Superior temporal gyrus (tissue), 1 donor: ENCODE measurements around the gene BTNL3.
"Not testable (repeated sequence)": the region's sequence is repeated elsewhere in the genome, so short reads cannot be mapped to it uniquely, and the experiment has no call there.

ENCODE experiments used
- DNase-seq: peaks from one replicate; pipeline ENCODE4 v3.0.0-alpha.2; 2016; ENCODE audit errors: extremely low spot score

The BTNL3 gene, protein sequence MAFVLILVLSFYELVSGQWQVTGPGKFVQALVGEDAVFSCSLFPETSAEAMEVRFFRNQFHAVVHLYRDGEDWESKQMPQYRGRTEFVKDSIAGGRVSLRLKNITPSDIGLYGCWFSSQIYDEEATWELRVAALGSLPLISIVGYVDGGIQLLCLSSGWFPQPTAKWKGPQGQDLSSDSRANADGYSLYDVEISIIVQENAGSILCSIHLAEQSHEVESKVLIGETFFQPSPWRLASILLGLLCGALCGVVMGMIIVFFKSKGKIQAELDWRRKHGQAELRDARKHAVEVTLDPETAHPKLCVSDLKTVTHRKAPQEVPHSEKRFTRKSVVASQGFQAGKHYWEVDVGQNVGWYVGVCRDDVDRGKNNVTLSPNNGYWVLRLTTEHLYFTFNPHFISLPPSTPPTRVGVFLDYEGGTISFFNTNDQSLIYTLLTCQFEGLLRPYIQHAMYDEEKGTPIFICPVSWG

GRCh38 chr5:180988592-180988991, at the start of gene BTNL3:
TSS of gene BTNL3 (plus strand) at chr5:180988846. CDS start at chr5:180989029, 183 bp downstream.
- no peak for DNase-seq

GRCh38 chr5:180950291-180950949, 38.2 kb upstream of the BTNL3 start:
- no peak for DNase-seq

- no peak for DNase-seq
These were observed 29.0 kb upstream of the BTNL3 start for GRCh38 chr5:180959661-180960060.

GRCh38 chr5:180960209-180960608, 28.4 kb upstream of the BTNL3 start:
- DNase-seq, result no peak

DNA sequence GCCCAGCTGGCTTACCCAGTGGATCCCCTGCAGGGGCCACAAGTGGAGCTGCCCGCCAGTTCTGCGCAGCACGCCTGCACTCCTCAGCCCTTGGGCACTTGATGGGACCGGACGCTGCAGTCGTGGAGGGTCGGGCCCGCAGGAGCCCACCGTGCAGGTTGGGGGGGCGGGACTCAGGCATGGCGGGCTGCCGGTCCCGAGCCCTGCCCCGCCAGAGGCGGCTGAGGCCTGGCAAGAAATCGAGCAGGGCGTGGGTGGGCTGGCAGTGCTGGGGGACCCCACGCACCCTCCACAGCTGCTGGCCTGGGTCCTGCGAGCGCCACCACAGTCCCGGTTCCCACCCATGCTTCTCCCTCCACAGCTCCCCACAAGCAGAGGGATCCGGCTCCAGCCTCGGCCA, 19.2 kb upstream of the BTNL3 start:
- no peak for DNase-seq

- DNase-seq, result no peak
These were observed 18.3 kb upstream of the BTNL3 start for GRCh38 chr5:180970336-180970735.

DNA sequence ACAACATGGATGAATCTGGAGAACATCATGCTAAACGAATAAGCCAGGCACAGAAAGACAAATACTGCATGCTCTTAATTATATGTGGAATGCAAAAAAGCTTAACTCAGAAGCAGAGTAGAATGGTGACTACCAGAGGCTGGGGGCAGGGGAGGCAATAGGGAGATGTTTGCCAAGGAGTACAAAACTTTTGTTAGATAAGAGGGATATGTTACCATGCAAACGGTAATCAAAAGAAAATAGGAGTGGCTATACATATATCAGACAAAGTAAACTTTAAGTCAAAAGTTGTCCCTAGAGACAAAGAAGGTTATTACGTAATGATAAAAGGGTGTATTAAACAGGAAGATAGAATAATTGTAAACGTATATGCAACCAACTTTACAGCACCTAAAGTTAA, 17.8 kb upstream of the BTNL3 start:
- DNase-seq, result no peak

GRCh38 chr5:180974612-180975315, 13.9 kb upstream of the BTNL3 start:
- no peak for DNase-seq

DNA sequence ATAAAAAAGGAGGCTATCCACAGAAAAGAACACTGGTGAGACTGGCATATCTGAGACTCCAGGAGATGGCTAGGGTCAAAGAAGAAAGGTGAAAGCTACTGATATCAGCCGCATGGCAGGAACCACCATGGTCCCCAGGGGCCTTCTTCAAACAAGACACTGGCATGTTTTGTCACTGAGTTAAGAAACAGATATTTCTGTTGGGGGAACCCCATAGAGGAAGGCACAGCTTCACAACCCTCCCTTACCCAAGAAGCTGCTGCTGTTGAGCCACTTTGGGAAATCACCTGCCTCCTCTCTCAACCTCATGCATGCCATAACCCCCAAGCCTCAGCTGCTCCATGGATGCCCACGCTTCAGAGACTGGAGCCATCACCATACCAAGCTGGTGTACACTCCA, 13.3 kb upstream of the BTNL3 start:
- no peak for DNase-seq

GRCh38 chr5:180976518-180976917, 12.1 kb upstream of the BTNL3 start:
- DNase-seq, result no peak

DNA sequence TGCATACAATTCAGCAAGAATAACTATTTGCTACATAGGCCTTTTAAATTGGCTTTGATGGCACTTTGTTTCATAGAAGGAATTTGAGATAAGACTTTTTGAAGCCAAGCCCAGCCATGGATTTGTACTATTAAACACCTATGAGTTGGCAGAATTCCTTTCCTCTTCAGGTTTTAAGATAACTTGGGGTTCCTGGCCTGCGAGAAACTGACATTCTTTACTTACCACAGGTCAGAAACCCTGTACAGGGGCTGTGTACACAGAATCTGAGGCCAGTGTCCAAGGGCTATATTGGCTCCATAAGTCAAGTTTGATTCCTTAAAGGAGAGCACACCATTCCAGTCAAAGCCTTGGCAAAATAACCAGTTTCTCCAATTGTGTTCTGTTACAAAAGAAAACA, 10.8 kb upstream of the BTNL3 start:
- DNase-seq, result no peak

DNA sequence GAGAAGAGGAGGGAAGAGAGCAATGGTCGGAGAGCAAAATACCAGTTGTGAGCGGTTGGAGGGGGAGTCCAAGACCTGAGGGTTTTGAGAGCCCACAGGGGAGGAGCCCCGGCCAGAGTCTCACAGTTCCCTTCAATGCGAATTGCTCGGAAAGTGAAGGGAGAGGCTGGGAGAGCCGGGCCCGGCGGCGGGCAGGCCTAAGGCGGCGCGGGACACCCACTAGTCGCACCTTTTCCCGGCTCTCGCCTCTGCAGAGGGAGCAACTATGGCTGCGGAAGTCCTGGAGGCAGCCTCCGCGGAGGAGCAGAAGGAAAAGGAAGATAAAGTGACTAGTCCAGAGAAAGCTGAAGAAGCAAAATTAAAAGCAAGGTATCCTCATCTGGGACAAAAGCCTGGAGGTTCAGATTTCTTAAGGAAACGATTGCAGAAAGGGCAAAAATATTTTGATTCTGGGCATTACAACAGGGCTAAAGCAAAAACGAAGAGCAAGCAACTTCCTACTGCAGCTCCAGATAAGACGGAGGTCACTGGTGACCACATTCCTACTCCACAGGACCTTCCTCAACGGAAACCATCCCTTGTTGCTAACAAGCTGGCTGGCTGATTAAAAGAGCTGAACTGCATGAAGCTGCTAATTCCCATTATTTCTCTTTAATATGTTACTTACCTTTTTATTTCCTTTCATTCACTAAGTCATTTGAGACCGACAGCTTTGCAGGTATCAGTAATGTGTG, 6.5 kb upstream of the BTNL3 start:
- DNase-seq, result no peak

DNA sequence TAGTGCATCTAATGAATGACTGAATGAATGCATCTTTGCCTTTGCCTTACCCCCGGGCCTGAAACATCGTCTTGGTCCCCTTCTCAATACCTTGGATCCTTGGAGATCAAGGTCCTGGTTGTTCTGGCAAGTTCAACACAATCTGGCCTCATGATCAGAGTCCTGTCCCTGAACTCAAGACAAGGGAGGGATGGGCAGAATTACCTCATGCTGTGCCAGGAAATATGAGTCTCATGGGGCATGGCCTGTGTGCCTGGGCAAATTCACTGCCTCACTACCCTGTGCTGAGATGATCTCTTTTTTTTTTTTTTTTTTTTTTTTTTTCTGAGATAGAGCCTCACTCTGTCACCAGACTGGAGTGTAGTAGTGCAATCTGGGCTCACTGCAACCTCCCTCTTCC, 630 bp upstream of the BTNL3 start:
- DNase-seq, result no peak

- no peak for DNase-seq
These were observed 1.6 kb downstream of the BTNL3 start for GRCh38 chr5:180990086-180990881.

- DNase-seq, result no peak
These were observed 2.2 kb downstream of the BTNL3 start for GRCh38 chr5:180990882-180991242.

DNA sequence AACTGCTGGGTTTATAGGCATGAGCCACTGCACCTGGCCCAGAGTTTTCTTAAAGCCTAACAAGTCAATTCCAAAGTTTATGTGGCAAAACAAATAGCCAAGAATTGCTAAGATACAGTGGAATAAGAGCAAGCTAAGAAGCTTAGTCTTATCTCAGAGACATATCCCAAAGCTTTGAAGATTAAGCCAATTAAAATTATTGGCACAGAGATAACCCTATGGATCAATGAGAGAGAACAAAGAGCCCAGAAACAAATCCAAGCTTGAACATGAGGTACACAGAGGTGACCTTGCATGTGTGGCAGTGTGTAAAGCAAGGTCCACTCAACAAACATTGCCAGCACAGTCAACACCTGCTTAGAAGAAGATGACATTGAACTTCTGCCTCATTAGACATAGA, 13.3 kb downstream of the BTNL3 start:
- DNase-seq, result no peak

DNA sequence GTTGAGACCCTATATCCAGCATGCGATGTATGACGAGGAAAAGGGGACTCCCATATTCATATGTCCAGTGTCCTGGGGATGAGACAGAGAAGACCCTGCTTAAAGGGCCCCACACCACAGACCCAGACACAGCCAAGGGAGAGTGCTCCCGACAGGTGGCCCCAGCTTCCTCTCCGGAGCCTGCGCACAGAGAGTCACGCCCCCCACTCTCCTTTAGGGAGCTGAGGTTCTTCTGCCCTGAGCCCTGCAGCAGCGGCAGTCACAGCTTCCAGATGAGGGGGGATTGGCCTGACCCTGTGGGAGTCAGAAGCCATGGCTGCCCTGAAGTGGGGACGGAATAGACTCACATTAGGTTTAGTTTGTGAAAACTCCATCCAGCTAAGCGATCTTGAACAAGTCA, 17.1 kb downstream of the BTNL3 start:
- no peak for DNase-seq

DNA sequence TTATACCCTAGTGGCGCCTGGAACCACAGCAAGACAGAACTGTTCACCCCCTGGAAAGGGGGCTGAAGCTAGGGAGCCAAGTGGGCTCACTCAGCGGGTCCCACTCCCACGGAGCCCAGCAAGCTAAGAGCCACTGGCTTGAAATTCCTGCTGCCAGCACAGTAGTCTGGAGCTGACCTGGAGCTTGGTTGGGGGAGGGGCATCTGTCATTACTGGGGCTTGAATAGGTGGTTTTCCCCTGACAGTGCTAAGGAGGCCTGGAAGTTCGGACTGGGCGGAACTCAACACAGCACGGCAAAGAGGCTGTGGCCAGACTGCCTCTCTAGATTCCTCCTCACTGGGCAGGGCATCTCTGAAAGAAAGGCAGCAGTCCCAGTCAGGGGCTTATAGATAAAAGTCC, 19.5 kb downstream of the BTNL3 start:
- DNase-seq, result no peak

- DNase-seq, result not testable (repeated sequence)
These were observed 21.4 kb downstream of the BTNL3 start for GRCh38 chr5:181010018-181010417.

DNA sequence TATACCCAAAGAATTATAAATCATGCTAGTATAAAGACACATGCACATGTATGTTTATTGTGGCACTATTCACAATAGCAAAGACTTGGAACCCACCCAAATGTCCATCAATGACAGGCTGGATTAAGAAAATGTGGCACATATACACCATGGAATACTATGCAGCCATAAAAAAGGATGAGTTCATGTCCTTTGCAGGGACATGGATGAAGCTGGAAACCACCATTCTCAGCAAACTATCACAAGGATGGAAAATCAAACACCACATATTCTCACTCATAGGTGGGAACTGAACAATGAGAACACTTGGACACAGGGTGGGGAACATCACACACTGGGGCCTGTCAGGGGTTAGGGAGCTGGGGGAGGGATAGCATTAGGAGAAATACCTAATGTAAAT, 26.0 kb downstream of the BTNL3 start:
- not testable (repeated sequence) for DNase-seq

GRCh38 chr5:181017448-181017847, 28.8 kb downstream of the BTNL3 start:
- not testable (repeated sequence) for DNase-seq
